ENCODE measurements around the gene JMJD7. TPM values are rescaled to one million over a fixed set of nuclear protein-coding genes. Genes with fewer than 3 reads are reported as not detected.

Gene JMJD7
- total RNA-seq, 1 donor from 2014 or later = 12.1 TPM

- no peaks in the 10 kb centered on the region for H3K27me3 ChIP-seq (ENCODE audit: low read depth)
- H3K9me3 ChIP-seq (replicated peaks) = no peaks in the 10 kb centered on the region
- no peaks in the 10 kb centered on the region for H3K4me1 ChIP-seq
- intact Hi-C loops (cut with micrococcal nuclease) = no loop called here
- no peak overlapping the region for H3K4me3 ChIP-seq
- H3K36me3 ChIP-seq = peaks cover 96% of the 10 kb centered on the region
- no peak for TF ChIP-seq CTCF (IDR thresholded peaks at IDR 0.05; ENCODE audit: borderline replicate concordance)
- no peak for DNase-seq
- no peak overlapping the region for H3K27ac ChIP-seq (replicated peaks)
Observed at GRCh38 chr15:41817327-41817726, 10.6 kb upstream of the JMJD7 start.

DNA sequence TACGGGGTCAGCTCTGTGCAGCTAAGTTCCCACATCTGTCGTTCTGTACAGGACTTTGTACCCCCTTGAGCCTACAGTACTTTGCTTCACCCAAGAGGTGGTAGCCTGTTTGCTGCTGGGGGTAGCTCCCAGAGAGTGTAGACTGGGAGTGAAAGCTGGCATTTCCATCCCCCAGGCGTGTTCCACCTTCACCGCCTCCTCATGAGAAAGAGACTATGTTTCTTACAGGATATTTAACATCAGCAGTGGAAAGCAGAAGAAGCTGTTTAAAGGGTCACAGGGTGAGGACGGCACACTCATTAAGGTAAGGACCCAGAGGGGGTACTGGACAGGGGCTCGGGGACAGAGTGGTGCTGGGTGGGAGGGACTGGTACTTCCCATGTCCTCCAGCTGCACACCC, 10.1 kb upstream of the JMJD7 start:
- intact Hi-C loops (cut with micrococcal nuclease) = no loop called here
- H3K4me3 ChIP-seq = no peak overlapping the region
- H3K36me3 ChIP-seq = peaks cover 96% of the 10 kb centered on the region

GRCh38 chr15:41819455-41820050, 8.3 kb upstream of the JMJD7 start:
- H3K9me3 ChIP-seq (replicated peaks) = no peaks in the 10 kb centered on the region
- TF ChIP-seq CTCF (IDR thresholded peaks at IDR 0.05; ENCODE audit: borderline replicate concordance) = no peak
- H3K27ac ChIP-seq (replicated peaks) = no peak overlapping the region
- no peaks in the 10 kb centered on the region for H3K27me3 ChIP-seq (ENCODE audit: low read depth)
- intact Hi-C loops (cut with micrococcal nuclease) = no loop called here
- H3K36me3 ChIP-seq = peaks cover 96% of the 10 kb centered on the region
- H3K4me1 ChIP-seq = no peaks in the 10 kb centered on the region
- H3K4me3 ChIP-seq = no peak overlapping the region
- DNase-seq = no peak

More for the DNA sequence above, 10.1 kb upstream of the JMJD7 start:
- no peak for TF ChIP-seq CTCF (IDR thresholded peaks at IDR 0.05; ENCODE audit: borderline replicate concordance)
- Histone ChIP-seq H3K27me3 (ENCODE audit: low read depth) (no peaks in the 10 kb centered on the region), H3K4me1 (no peaks in the 10 kb centered on the region), H3K9me3 (replicated peaks) (no peaks in the 10 kb centered on the region), H3K27ac (replicated peaks) (no peak overlapping the region)
- DNase-seq = no peak

GRCh38 chr15:41820791-41821423, 7.0 kb upstream of the JMJD7 start:
- Histone ChIP-seq H3K36me3 (peaks cover 86% of the 10 kb centered on the region), H3K27ac (replicated peaks) (no peak overlapping the region), H3K27me3 (ENCODE audit: low read depth) (no peaks in the 10 kb centered on the region), H3K4me1 (no peaks in the 10 kb centered on the region), H3K4me3 (no peak overlapping the region), H3K9me3 (replicated peaks) (no peaks in the 10 kb centered on the region)
- DNase-seq = no peak
- TF ChIP-seq CTCF (IDR thresholded peaks at IDR 0.05; ENCODE audit: borderline replicate concordance) = no peak
- intact Hi-C loops (cut with micrococcal nuclease) = no loop called here

- no peaks in the 10 kb centered on the region for H3K27me3 ChIP-seq (ENCODE audit: low read depth)
- H3K9me3 ChIP-seq (replicated peaks) = no peaks in the 10 kb centered on the region
- no peak overlapping the region for H3K27ac ChIP-seq (replicated peaks)
- H3K4me3 ChIP-seq = no peak overlapping the region
- H3K4me1 ChIP-seq = no peaks in the 10 kb centered on the region
- DNase-seq = no peak
- intact Hi-C loops (cut with micrococcal nuclease) = no loop called here
- TF ChIP-seq CTCF (IDR thresholded peaks at IDR 0.05; ENCODE audit: borderline replicate concordance) = no peak
- H3K36me3 ChIP-seq = peaks cover 77% of the 10 kb centered on the region
Observed at GRCh38 chr15:41821831-41822230, 6.1 kb upstream of the JMJD7 start.

All from left ventricle myocardium inferior (tissue), 1 donor.